Liver (tissue), 9 donors: ENCODE measurements around the gene FOXK1. TPM values are rescaled to one million over a fixed set of nuclear protein-coding genes. Genes with fewer than 3 reads are reported as not detected.

ENCODE experiments used
- DNase-seq: peaks from one replicate; pipeline ENCODE4 v3.0.0-alpha.2; 2017; ENCODE audit warnings: low spot score
- H3K27ac ChIP-seq, 2 donors: one replicate each; pipeline ENCODE4 v1.7.0; 2013; ENCODE audit warnings: inconsistent platforms in 2 of 2, low read length in 2 of 2, control low read depth in 1 of 2, low read depth in 1 of 2, mild to moderate bottlenecking in 1 of 2
- H3K27me3 ChIP-seq, 4 donors: one replicate each; pipeline versions ENCODE4 v1.6.1 to v1.7.0; 2013; ENCODE audit warnings: low read length in 3 of 4, inconsistent platforms in 1 of 4, mild to moderate bottlenecking in 1 of 4, moderate library complexity in 1 of 4; ENCODE audit not compliant: control insufficient read depth in 4 of 4, insufficient read depth in 4 of 4
- H3K36me3 ChIP-seq, 4 donors: one replicate each; pipeline versions ENCODE4 v1.6.1 to v1.7.0; 2013; ENCODE audit warnings: low read length in 3 of 4, mild to moderate bottlenecking in 3 of 4, low read depth in 1 of 4, moderate library complexity in 1 of 4; ENCODE audit not compliant: control insufficient read depth in 4 of 4, insufficient read depth in 3 of 4
- H3K4me1 ChIP-seq, 4 donors: one replicate each; pipeline versions ENCODE4 v1.6.1 to v1.7.0; 2013; ENCODE audit warnings: low read length in 3 of 4, mild to moderate bottlenecking in 3 of 4, moderate library complexity in 1 of 4; ENCODE audit not compliant: control insufficient read depth in 4 of 4, insufficient read depth in 4 of 4
- H3K4me3 ChIP-seq, 3 donors: one replicate each; pipeline versions ENCODE4 v1.6.1 to v1.7.0; 2013; ENCODE audit warnings: low read length in 3 of 3, control low read depth in 1 of 3, low read depth in 1 of 3, mild to moderate bottlenecking in 1 of 3
- H3K9ac ChIP-seq, 2 donors: one replicate each; pipeline ENCODE4 v1.7.0; 2013; ENCODE audit warnings: low read length in 2 of 2, mild to moderate bottlenecking in 2 of 2, moderate library complexity in 2 of 2, control low read depth in 1 of 2, low read depth in 1 of 2
- H3K9me3 ChIP-seq, 4 donors: one replicate each; pipeline versions ENCODE4 v1.6.1 to v1.7.0; 2013; ENCODE audit warnings: low read length in 3 of 4; ENCODE audit not compliant: control insufficient read depth in 4 of 4
- ATF3 ChIP-seq: IDR thresholded peaks from 2 replicates; pipeline ENCODE4 v1.6.1; 2016; ENCODE audit warnings: antibody characterized with exemption
- CTCF ChIP-seq: fragments of 150-350 bp; IDR thresholded peaks from 2 replicates; pipeline ENCODE4 v1.5.1; 2017; ENCODE audit warnings: improper control_type of control experiment, low read depth, low read length; ENCODE audit not compliant: missing input control
- EGR1 ChIP-seq, 2 donors: IDR thresholded peaks; 2 replicates each; pipeline ENCODE4 v1.6.1; 2016 to 2018; ENCODE audit warnings: antibody characterized with exemption in 2 of 2, low read depth in 2 of 2
- FOXA1 ChIP-seq: IDR thresholded peaks from 2 replicates; pipeline ENCODE4 v1.6.1; 2016; ENCODE audit warnings: antibody characterized with exemption
- FOXA2 ChIP-seq: IDR thresholded peaks from 2 replicates; pipeline ENCODE4 v1.6.1; 2016; ENCODE audit warnings: antibody characterized with exemption
- HNF4G ChIP-seq: IDR thresholded peaks from 2 replicates; pipeline ENCODE4 v1.6.1; 2016; ENCODE audit warnings: antibody characterized with exemption
- JUND ChIP-seq, 2 donors: IDR thresholded peaks; 2 replicates each; pipeline ENCODE4 v1.6.1; 2016; ENCODE audit warnings: antibody characterized with exemption in 2 of 2
- MAX ChIP-seq: IDR thresholded peaks from 2 replicates; pipeline ENCODE4 v1.6.1; 2016; ENCODE audit warnings: antibody characterized with exemption
- NR2F2 ChIP-seq: IDR thresholded peaks from 2 replicates; pipeline ENCODE4 v1.6.1; 2016; ENCODE audit warnings: antibody characterized with exemption
- RAD21 ChIP-seq, 2 donors: IDR thresholded peaks; 2 replicates each; pipeline ENCODE4 v1.6.1; 2016; ENCODE audit warnings: antibody characterized with exemption in 2 of 2, mild to moderate bottlenecking in 2 of 2
- REST ChIP-seq: IDR thresholded peaks from 2 replicates; pipeline ENCODE4 v1.6.1; 2016; ENCODE audit warnings: antibody characterized with exemption, mild to moderate bottlenecking
- RXRA ChIP-seq, 2 donors: IDR thresholded peaks; 2 replicates each; pipeline ENCODE4 v1.6.1; 2017 to 2018; ENCODE audit warnings: antibody characterized with exemption in 2 of 2, mild to moderate bottlenecking in 1 of 2
- SP1 ChIP-seq: IDR thresholded peaks from 2 replicates; pipeline ENCODE4 v1.6.1; 2018; ENCODE audit warnings: antibody characterized with exemption, mild to moderate bottlenecking
- TAF1 ChIP-seq: conservative IDR thresholded peaks from 2 replicates; pipeline ENCODE4 v1.6.1; 2016; ENCODE audit warnings: antibody characterized with exemption, mild to moderate bottlenecking
- YY1 ChIP-seq: IDR thresholded peaks from 2 replicates; pipeline ENCODE4 v1.6.1; 2016; ENCODE audit warnings: antibody characterized with exemption, mild to moderate bottlenecking
- WGBS: extraction: QIAGEN DNeasy Blood & Tissue Kit; methylation state at CpG from one replicate; pipeline ENCODE4 v1.1.7; 2013; 5-methylcytosine and 5-hydroxymethylcytosine counted together
- polyA plus RNA-seq, 2 donors: library from polyadenylated mRNA; stranded (reverse) in 1 of 2; unstranded in 1 of 2; fragments of 200-250 nt in 1 of 2; fragments of >200 nt in 1 of 2; fragmentation: Nextera tagmentation in 1 of 2; extraction: Ambion mirVana in 1 of 2; gene quantifications; one replicate each; pipeline versions ENCODE4 v1.2.1 to v1.2.3, GENCODE V29; 2013 to 2015
- total RNA-seq, 2 donors: library from RNA; depleted of rRNA; stranded (reverse); fragments of >200 nt; gene quantifications; one replicate each; pipeline ENCODE4 v1.2.3, GENCODE V29; 2014
- donor health status: healthy.
- donor health status: healthy.
- donor health status: healthy.
- donor health status: healthy.
- donor health status: healthy.

FOXK1 gene
- total and polyA plus RNA-seq, 4 donors, result 1.2 to 8.5 (median 4.4) TPM

- Histone ChIP-seq H3K4me3 (no peak overlapping the region), H3K9ac (no peak overlapping the region), H3K4me1 (no peaks in the 10 kb centered on the region), H3K36me3 (no peaks in the 10 kb centered on the region), H3K27me3 (no peaks in the 10 kb centered on the region), H3K27ac (no peak overlapping the region), H3K9me3 (no peaks in the 10 kb centered on the region)
- no peak for DNase-seq
- no peak for TF ChIP-seq RXRA (IDR thresholded peaks at IDR 0.05)
- no peak for TF ChIP-seq FOXA2
- TF ChIP-seq CTCF, result no peak
- no peak for TF ChIP-seq FOXA1
- TF ChIP-seq YY1, result no peak
- no peak for TF ChIP-seq SP1
- 74% methylated on average over 41 of the region's 41 CpGs for WGBS
Measured at GRCh38 chr7:4803397-4804241, 121.5 kb downstream of the FOXK1 start.

- no peak for DNase-seq
- Histone ChIP-seq H3K9ac (no peak overlapping the region), H3K27ac (no peak overlapping the region), H3K9me3 (no peaks in the 10 kb centered on the region), H3K4me1 (no peaks in the 10 kb centered on the region), H3K4me3 (no peak overlapping the region), H3K36me3 (no peaks in the 10 kb centered on the region), H3K27me3 (no peaks in the 10 kb centered on the region)
- WGBS, result 86% methylated on average over 29 of the region's 29 CpGs
- TF ChIP-seq REST (no peak), SP1 (no peak), TAF1 (no peak), NR2F2 (no peak), JUND (IDR thresholded peaks at IDR 0.05) (no peak)
Measured at GRCh38 chr7:4805110-4805983, 123.3 kb downstream of the FOXK1 start.

GRCh38 chr7:4805984-4806300 lies 123.8 kb downstream of the FOXK1 start:
- no peaks in the 10 kb centered on the region for H3K27me3 ChIP-seq
- no peak overlapping the region for H3K27ac ChIP-seq
- no peaks in the 10 kb centered on the region for H3K4me1 ChIP-seq
- H3K9ac ChIP-seq, result no peak overlapping the region
- WGBS, result 71% methylated on average over 8 of the region's 8 CpGs
- no peaks in the 10 kb centered on the region for H3K9me3 ChIP-seq
- no peak overlapping the region for H3K4me3 ChIP-seq
- DNase-seq, result no peak
- no peaks in the 10 kb centered on the region for H3K36me3 ChIP-seq
- no peak for TF ChIP-seq FOXA2
- TF ChIP-seq TAF1, result no peak
- no peak for TF ChIP-seq JUND (IDR thresholded peaks at IDR 0.05)
- TF ChIP-seq REST, result no peak
- no peak for TF ChIP-seq RAD21 (IDR thresholded peaks at IDR 0.05)
- TF ChIP-seq EGR1 (IDR thresholded peaks at IDR 0.05; ENCODE audit: low read depth in 2 of 2), result no peak
- no peak for TF ChIP-seq NR2F2
- no peak for TF ChIP-seq ATF3
- TF ChIP-seq HNF4G, result no peak
- TF ChIP-seq MAX, result no peak
